ENCODE measurements around the gene SCRG1.

Gene SCRG1

DNA sequence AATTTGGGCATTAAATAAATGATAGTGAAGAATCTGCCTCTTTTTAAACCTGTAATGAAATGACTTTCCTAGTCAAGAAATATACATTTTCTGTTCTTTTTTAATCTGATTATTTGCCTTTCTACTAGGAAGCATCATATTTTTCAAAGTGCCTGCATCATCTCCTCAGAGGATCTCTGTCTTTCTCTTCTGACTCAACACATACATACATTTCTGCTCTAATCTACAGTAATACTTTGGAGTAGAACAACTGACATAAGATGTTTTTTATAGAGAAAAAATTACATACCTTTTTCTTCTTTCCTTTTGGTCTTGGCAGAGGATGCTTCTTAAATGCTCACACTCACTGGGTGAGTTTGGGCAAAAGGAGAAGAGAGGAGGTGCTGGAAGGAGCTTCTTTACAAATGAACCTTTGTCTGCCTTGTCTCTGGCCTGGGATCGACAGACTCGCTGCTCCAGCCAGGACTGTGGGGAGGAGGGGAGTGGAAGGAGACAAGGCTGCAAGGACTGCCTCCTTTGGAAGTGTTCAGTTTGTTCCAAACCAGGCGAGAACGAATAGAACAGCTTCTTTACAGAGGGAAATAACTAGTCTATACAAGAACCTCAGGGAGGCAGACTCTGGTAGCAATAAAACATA is at the start of gene SCRG1:
Gene SCRG1, minus strand, starts transcription at position 338 of the 637 bp plus-strand sequence. CDS start 7,702 bp downstream, outside the sequence.
- DNase-seq, result no peak

GRCh38 chr4:173448103-173448502 is 49.2 kb upstream of the SCRG1 start:
- no peak for DNase-seq

- no peak for DNase-seq
These were observed 47.5 kb upstream of the SCRG1 start for GRCh38 chr4:173446416-173446815.

GRCh38 chr4:173443121-173443520 is 44.2 kb upstream of the SCRG1 start:
- no peak for DNase-seq

GRCh38 chr4:173442223-173442932 is 43.5 kb upstream of the SCRG1 start:
- DNase-seq, result no peak

DNA sequence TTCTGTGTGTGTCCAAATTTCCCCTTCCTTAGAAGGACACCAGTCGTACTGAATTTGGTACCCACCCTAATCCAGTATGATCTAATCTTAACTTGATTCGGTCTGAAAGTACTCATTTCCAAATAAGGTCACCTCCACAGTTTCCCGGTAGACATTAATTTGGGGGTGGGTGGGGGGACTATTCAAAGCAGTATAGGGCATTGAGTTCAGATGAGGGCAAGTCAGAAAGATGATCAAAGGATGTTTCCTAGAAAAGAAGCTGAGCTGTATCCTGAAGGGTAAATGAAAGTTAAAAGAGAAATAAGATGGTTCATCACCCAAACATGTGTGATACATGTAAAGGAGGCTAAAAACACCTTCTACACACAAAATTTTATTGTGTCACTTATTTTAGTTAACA is 42.0 kb upstream of the SCRG1 start:
- no peak for DNase-seq

DNA sequence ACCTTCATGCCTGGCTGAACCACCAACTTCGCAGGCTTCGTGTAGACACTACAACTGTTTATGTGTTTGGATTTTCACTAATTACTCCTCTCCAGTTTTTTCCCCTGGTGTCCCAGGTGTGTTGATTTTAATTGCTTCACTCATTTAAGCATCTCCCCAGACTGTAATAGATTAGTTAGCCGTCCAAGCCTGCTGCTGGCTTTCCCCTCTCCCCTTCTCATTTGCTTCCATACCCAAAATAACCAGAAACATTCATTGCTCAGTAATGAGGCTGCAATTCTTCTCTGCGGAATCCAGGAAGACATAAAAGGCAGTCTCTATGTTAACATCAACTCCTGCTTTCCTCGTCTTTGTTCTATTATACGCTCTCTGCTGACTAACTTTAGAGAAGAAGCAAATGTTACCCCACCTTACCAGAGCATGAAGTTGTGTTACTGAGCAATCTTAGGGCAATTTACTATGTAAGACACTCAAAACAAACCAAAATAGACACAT is 37.9 kb upstream of the SCRG1 start:
- DNase-seq, result no peak

GRCh38 chr4:173436149-173436579 is 37.2 kb upstream of the SCRG1 start:
- no peak for DNase-seq

DNA sequence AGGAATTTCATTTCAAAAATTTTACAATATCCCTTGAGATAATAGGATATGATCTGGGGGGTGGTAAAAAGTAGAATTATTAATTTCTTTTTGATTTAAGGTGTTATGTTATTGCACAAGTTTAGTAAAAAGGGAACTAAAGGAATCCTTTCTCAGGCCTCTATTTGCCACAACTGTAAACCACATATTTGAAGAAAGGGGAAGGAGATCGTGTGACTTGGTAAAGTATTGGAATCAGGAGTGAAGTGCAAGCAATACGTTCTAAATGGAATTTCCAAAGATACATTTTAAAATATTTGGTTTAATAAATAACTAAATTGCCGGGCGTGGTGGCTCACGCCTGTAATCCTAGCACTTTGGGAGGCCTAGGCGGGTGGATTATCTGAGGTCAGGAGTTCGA is 35.3 kb upstream of the SCRG1 start:
- DNase-seq, result no peak

DNA sequence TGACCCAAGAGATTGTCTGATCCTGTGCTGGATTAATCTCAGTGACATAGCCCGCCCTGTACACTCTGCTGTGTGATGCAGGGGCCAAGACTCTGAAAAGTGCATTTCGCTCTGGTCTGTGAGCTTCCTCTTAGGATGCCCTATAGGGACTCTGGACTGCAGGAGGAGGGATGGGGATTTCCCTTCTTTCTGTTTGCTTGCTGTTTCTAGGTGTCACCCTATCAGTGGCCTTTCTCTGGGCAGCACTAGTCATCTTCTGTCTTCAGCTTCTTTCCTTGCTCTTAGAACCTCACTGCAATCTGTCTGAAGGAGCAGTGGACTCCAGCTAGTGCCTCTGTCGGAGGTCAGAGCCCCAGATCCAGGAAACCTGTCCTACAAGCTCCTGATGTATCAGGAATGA is 34.5 kb upstream of the SCRG1 start:
- DNase-seq, result no peak

- no peak for DNase-seq
These were observed 33.5 kb upstream of the SCRG1 start for GRCh38 chr4:173432430-173432829.

DNA sequence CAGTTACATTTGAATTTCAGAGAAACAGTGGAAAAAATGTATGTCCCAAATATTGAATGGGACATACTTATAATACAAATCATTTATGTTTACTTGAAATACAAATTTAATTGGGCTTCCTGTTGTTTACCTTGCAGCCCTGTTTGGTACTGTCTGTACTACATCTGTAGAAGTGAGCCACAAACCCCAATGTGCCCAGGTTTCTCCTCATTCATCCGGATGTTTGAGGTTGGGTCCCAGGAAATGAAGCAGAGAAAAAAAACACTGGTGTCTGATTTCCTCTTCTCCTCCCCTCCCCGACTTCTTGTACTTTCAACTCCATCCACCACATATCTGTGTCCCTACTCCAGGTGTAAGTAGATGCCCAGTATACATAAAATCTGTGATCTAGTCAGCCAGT is 27.1 kb upstream of the SCRG1 start:
- DNase-seq, result no peak

GRCh38 chr4:173424899-173425805 is 26.2 kb upstream of the SCRG1 start:
- DNase-seq, result no peak

DNA sequence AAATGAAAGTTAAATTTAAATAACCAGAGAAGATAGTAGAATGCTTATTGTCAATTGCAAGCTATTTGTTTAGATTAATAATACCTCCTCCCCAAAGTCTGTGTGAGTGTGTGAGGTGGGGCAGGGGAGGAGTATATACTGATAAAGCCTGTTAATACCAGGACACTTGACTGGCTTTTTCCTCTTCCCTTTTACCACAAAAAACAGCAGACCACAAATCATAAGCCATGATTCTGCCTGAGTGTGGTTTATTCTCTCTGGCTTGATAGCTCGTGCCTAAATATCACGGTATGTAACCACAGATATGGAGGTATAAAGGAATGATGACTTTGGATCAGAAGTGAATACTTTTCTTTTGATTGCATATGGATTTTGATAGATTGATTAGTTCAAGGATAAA is 21.9 kb upstream of the SCRG1 start:
- no peak for DNase-seq

- no peak for DNase-seq
These were observed 21.4 kb upstream of the SCRG1 start for GRCh38 chr4:173420324-173420752.

- no peak for DNase-seq
These were observed 19.7 kb upstream of the SCRG1 start for GRCh38 chr4:173418639-173419038.

- no peak for DNase-seq
These were observed 18.9 kb upstream of the SCRG1 start for GRCh38 chr4:173417833-173418232.

GRCh38 chr4:173415885-173416653 is 17.2 kb upstream of the SCRG1 start:
- DNase-seq, result no peak

DNA sequence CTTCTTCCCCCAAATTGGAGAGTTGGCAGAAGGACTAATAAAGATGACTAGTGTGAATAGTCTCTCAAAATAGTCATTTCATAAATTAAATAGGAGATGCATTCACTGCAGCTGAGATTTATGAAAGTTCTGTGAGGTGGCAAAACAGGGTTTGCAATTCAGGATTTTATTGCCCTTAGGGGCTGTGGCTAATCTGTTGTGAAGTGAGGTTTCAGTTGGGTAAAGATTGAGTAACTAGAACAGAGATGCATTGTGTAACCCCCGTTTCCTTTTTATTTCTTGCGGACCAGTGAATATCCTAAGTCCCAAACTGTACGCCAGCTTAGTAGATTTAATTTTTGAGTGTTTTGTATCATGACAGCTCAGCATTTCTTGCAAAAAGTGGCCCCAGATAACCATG is 16.2 kb upstream of the SCRG1 start:
- DNase-seq, result no peak

DNA sequence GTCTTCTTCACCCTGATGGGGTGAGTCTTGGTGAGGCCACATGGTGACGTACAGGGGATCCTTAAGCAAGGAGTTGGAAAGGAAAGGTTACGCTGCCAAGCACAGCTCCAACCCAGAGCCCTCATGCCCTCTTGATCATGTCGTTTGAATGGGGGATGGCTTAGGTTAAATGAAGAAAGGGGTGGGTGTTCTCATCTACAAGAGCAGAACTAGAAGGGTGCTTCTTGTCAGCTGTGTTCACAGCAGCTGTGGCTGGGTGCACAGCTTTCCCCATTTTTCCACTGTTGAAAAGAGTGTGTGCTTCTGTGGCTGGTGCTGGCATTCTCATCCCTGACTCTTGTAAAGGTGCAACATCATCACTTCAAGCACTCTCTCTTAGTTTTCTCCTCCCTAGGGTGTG is 15.5 kb upstream of the SCRG1 start:
- no peak for DNase-seq

GRCh38 chr4:173413036-173413435 is 14.1 kb upstream of the SCRG1 start:
- no peak for DNase-seq

DNA sequence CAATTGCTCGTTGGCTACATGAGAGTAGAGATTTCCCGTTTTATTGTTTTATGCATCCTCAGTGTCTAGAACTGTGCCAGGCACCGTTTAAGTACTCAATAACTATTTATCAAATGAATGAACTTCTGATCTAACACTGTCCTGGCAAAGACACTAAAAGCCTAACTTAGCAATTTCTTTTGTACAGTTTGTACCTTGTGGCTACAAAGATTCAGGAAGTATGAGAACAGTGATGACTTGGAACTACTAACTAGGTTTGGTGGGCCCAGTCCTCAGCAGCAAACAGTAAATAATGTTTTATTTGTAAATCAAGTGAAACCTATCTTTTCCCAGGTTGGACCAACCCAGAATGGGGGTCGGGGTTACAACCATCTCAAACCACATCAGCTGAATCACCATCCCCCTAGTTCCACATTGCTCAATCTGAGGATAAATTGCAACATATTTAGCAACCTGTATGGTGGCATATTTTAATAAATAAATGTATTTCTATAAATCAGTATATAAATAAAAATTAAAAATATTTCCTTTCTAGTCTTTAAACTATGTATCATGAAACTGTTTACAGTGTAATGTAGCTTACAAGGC is 12.3 kb upstream of the SCRG1 start:
- DNase-seq, result no peak

All from activated T-cell treated with anti-CD3 and anti-CD28 coated beads, Interleukin-2, amount 50 U/mL, for 1 hour (primary cell).